ENCODE measurements around the gene ARID3B.
"Not testable (repeated sequence)": the region's sequence is repeated elsewhere in the genome, so short reads cannot be mapped to it uniquely, and the experiment has no call there.

ARID3B gene

GRCh38 chr15:74528876-74529275 lies 12.1 kb upstream of the ARID3B start:
- Histone ChIP-seq H3K4me3 (ENCODE audit: low read depth, low read length) (no peak overlapping the region), H3K36me3 (no peaks in the 10 kb centered on the region), H3K9me3 (no peaks in the 10 kb centered on the region), H3K4me1 (no peaks in the 10 kb centered on the region), H3K27me3 (no peaks in the 10 kb centered on the region)
- no peak for DNase-seq
- TF ChIP-seq CTCF (IDR thresholded peaks at IDR 0.05; ENCODE audit: low read depth, low read length), result no peak

GRCh38 chr15:74529921-74530320 lies 11.1 kb upstream of the ARID3B start:
- no peak for TF ChIP-seq CTCF (IDR thresholded peaks at IDR 0.05; ENCODE audit: low read depth, low read length)
- Histone ChIP-seq H3K27me3 (no peaks in the 10 kb centered on the region), H3K4me3 (ENCODE audit: low read depth, low read length) (no peak overlapping the region), H3K9me3 (no peaks in the 10 kb centered on the region), H3K4me1 (no peaks in the 10 kb centered on the region), H3K36me3 (no peaks in the 10 kb centered on the region)
- no peak for DNase-seq

GRCh38 chr15:74530771-74531143 lies 10.3 kb upstream of the ARID3B start:
- H3K4me3 ChIP-seq (ENCODE audit: low read depth, low read length), result no peak overlapping the region
- H3K9me3 ChIP-seq, result no peaks in the 10 kb centered on the region
- DNase-seq, result no peak
- no peaks in the 10 kb centered on the region for H3K36me3 ChIP-seq
- H3K4me1 ChIP-seq, result no peaks in the 10 kb centered on the region
- TF ChIP-seq CTCF (IDR thresholded peaks at IDR 0.05; ENCODE audit: low read depth, low read length), result no peak
- H3K27me3 ChIP-seq, result no peaks in the 10 kb centered on the region

- Histone ChIP-seq H3K36me3 (no peaks in the 10 kb centered on the region), H3K27me3 (no peaks in the 10 kb centered on the region), H3K9me3 (no peaks in the 10 kb centered on the region), H3K4me3 (ENCODE audit: low read depth, low read length) (no peak overlapping the region), H3K4me1 (no peaks in the 10 kb centered on the region)
- no peak for DNase-seq
- no peak for TF ChIP-seq CTCF (IDR thresholded peaks at IDR 0.05; ENCODE audit: low read depth, low read length)
Measured at GRCh38 chr15:74531144-74531811, 9.7 kb upstream of the ARID3B start.

GRCh38 chr15:74535388-74536084 lies 5.5 kb upstream of the ARID3B start:
- H3K4me3 ChIP-seq (ENCODE audit: low read depth, low read length), result no peak overlapping the region
- H3K36me3 ChIP-seq, result no peaks in the 10 kb centered on the region
- no peaks in the 10 kb centered on the region for H3K9me3 ChIP-seq
- no peaks in the 10 kb centered on the region for H3K27me3 ChIP-seq
- no peaks in the 10 kb centered on the region for H3K4me1 ChIP-seq
- no peak for TF ChIP-seq CTCF (IDR thresholded peaks at IDR 0.05; ENCODE audit: low read depth, low read length)
- DNase-seq, result no peak

- Histone ChIP-seq H3K27me3 (peaks cover 3% of the 10 kb centered on the region; the same call in 1 of the 2 replicates), H3K9me3 (no peaks in the 10 kb centered on the region), H3K4me3 (ENCODE audit: low read depth, low read length) (no peak overlapping the region), H3K4me1 (no peaks in the 10 kb centered on the region), H3K36me3 (no peaks in the 10 kb centered on the region)
- TF ChIP-seq CTCF (IDR thresholded peaks at IDR 0.05; ENCODE audit: low read depth, low read length), result no peak
- no peak for DNase-seq
Measured at GRCh38 chr15:74537736-74538135, 3.3 kb upstream of the ARID3B start.

GRCh38 chr15:74539521-74539920 lies 1.5 kb upstream of the ARID3B start:
- not testable (repeated sequence) for DNase-seq; H3K36me3 ChIP-seq; H3K9me3 ChIP-seq; H3K4me3 ChIP-seq (ENCODE audit: low read depth, low read length); H3K27me3 ChIP-seq; H3K4me1 ChIP-seq
